Kidney glomerular epithelial cell (primary cell): ENCODE data around the gene IKZF2.
"Not testable (repeated sequence)": the region's sequence is repeated elsewhere in the genome, so short reads cannot be mapped to it uniquely, and the experiment has no call there.

ENCODE experiments used
- DNase-seq: peaks from one replicate; lab custom pipeline; 2025; lab: John Stamatoyannopoulos, UW

The IKZF2 gene

GRCh38 chr2:213036836-213037235 is 114.6 kb downstream of the IKZF2 start:
- peak; percentile 21 for DNase-seq

- DNase-seq: no peak
These were observed 116.8 kb downstream of the IKZF2 start for GRCh38 chr2:213034585-213034984.

- no peak for DNase-seq
These were observed 118.8 kb downstream of the IKZF2 start for GRCh38 chr2:213032607-213033006.

GRCh38 chr2:213022987-213023386 is 128.4 kb downstream of the IKZF2 start:
- DNase-seq: no peak

- peak; percentile 39 for DNase-seq
These were observed 129.2 kb downstream of the IKZF2 start for GRCh38 chr2:213021971-213022899.

GRCh38 chr2:213020913-213021312 is 130.5 kb downstream of the IKZF2 start:
- not testable (repeated sequence) for DNase-seq

GRCh38 chr2:213020268-213020667 is 131.1 kb downstream of the IKZF2 start:
- DNase-seq: no peak

- DNase-seq: no peak
These were observed 132.0 kb downstream of the IKZF2 start for GRCh38 chr2:213019368-213019767.

- no peak for DNase-seq
These were observed 133.0 kb downstream of the IKZF2 start for GRCh38 chr2:213018340-213018901.

GRCh38 chr2:213017404-213017803 is 134.0 kb downstream of the IKZF2 start:
- DNase-seq: no peak

- DNase-seq: no peak
These were observed 134.4 kb downstream of the IKZF2 start for GRCh38 chr2:213016984-213017351.

GRCh38 chr2:213016166-213016983 is 135.0 kb downstream of the IKZF2 start:
- no peak for DNase-seq

- no peak for DNase-seq
These were observed 135.8 kb downstream of the IKZF2 start for GRCh38 chr2:213015387-213016165.

GRCh38 chr2:213013979-213014378 is 137.4 kb downstream of the IKZF2 start:
- DNase-seq: no peak

GRCh38 chr2:213011505-213011904 is 139.9 kb downstream of the IKZF2 start:
- no peak for DNase-seq

- no peak for DNase-seq
These were observed 141.2 kb downstream of the IKZF2 start for GRCh38 chr2:213010106-213010779.

- no peak for DNase-seq
These were observed 144.0 kb downstream of the IKZF2 start for GRCh38 chr2:213007290-213007838.

GRCh38 chr2:213004197-213004821 is 147.1 kb downstream of the IKZF2 start:
- no peak for DNase-seq

GRCh38 chr2:213002383-213002782 is 149.0 kb downstream of the IKZF2 start:
- no peak for DNase-seq

GRCh38 chr2:213001297-213001910 is 150.0 kb downstream of the IKZF2 start:
- no peak for DNase-seq
